Sigmoid colon (tissue), 7 donors: ENCODE results near the gene DNAH10. TPM values are rescaled to one million over a fixed set of nuclear protein-coding genes. Genes with fewer than 3 reads are reported as not detected.

Experiments used
- DNase-seq: peaks from one replicate; pipeline ENCODE4 v3.0.0-alpha.2; 2019
- H3K27ac ChIP-seq, 4 donors: fragments of 200-600 bp; sonication (generic); one replicate each; pipeline ENCODE4 v1.5.1; 2016 to 2019; ENCODE audit warnings: mild to moderate bottlenecking in 1 of 4
- H3K27me3 ChIP-seq, 3 donors: fragments of 200-600 bp; sonication (generic); one replicate each; pipeline ENCODE4 v1.5.1; 2019; ENCODE audit warnings: mild to moderate bottlenecking in 1 of 3
- H3K36me3 ChIP-seq, 4 donors: fragments of 200-600 bp; sonication (generic); one replicate each; pipeline ENCODE4 v1.5.1; 2016 to 2019
- H3K4me1 ChIP-seq, 4 donors: fragments of 200-600 bp; sonication (generic); one replicate each; pipeline ENCODE4 v1.5.1; 2017 to 2019
- H3K4me3 ChIP-seq, 4 donors: fragments of 200-600 bp; sonication (generic); one replicate each; pipeline ENCODE4 v1.5.1; 2017 to 2019; ENCODE audit warnings: mild to moderate bottlenecking in 2 of 4, moderate library complexity in 1 of 4
- H3K9me3 ChIP-seq, 4 donors: fragments of 200-600 bp in 3 of 4; sonication (generic) in 3 of 4; one replicate each; pipeline versions ENCODE4 v1.5.1 to v1.6.1; 2013 to 2019
- CTCF ChIP-seq, 4 experiments: fragments of 450-650 bp in 3 of 4; fragments of 200-600 bp in 1 of 4; IDR thresholded peaks; one replicate each; pipeline ENCODE4 v1.5.1; 2016 to 2019; ENCODE audit warnings: antibody characterized with exemption in 4 of 4, mild to moderate bottlenecking in 3 of 4, moderate library complexity in 2 of 4
- EP300 ChIP-seq, 4 donors: sonication (generic); formaldehyde crosslinking; IDR thresholded peaks; one replicate each; pipeline ENCODE4 v1.6.1; 2017; ENCODE audit warnings: antibody characterized with exemption in 4 of 4
- POLR2A ChIP-seq, 2 donors: fragments of 450-650 bp; IDR thresholded peaks; one replicate each; pipeline ENCODE4 v1.6.1; 2016; ENCODE audit warnings: antibody characterized with exemption in 2 of 2, mild to moderate bottlenecking in 2 of 2, moderate library complexity in 2 of 2
- POLR2AphosphoS5 ChIP-seq, 4 donors: sonication (generic); formaldehyde crosslinking; IDR thresholded peaks; one replicate each; pipeline ENCODE4 v1.6.1; 2017; ENCODE audit warnings: antibody characterized with exemption in 4 of 4
- WGBS, 2 donors: extraction: QIAGEN DNeasy Blood & Tissue Kit; methylation state at CpG; one replicate each; pipeline ENCODE4 v1.1.7; 2013; 5-methylcytosine and 5-hydroxymethylcytosine counted together
- intact Hi-C: fragments of 100-400 bp; cut with DNase I; formaldehyde crosslinking; loops from one replicate; pipeline ENCODE4 v1.15.1; 2023
- polyA plus RNA-seq, 3 donors: library from polyadenylated mRNA; stranded (reverse); fragments of 200-250 nt; gene quantifications; one replicate each; pipeline ENCODE4 v1.2.3, GENCODE V29; 2013
- total RNA-seq, 4 donors: library from RNA; depleted of rRNA; stranded (reverse); fragments of >200 nt; gene quantifications; one replicate each; pipeline ENCODE4 v1.1.0, GENCODE V29; 2016
- donor health status: healthy with polysubstance abuse.
- donor health status: Bipolar disorder and iron deficiency.
- donor health status: healthy.

DNAH10 gene
- total and polyA plus RNA-seq, 7 donors: under 0.01 to 0.29 (median 0.16) TPM; not detected in 4

GRCh38 chr12:123933214-123933613 lies 171.1 kb downstream of the DNAH10 start:
- 86 to 92% methylated on average over 14 of the region's 14 CpGs for WGBS, 2 donors
- intact Hi-C loops: no loop called here
- no peak for DNase-seq
- H3K27ac ChIP-seq: no peak overlapping the region
- H3K4me3 ChIP-seq: no peak overlapping the region
- no peaks in the 10 kb centered on the region for H3K27me3 ChIP-seq
- H3K36me3 ChIP-seq: peaks cover 0 to 26% (median 10%) of the 10 kb centered on the region in 4 donors
- no peaks in the 10 kb centered on the region for H3K9me3 ChIP-seq
- no peak for TF ChIP-seq EP300 (IDR thresholded peaks at IDR 0.05)
- TF ChIP-seq POLR2AphosphoS5 (IDR thresholded peaks at IDR 0.05): no peak
- no peak for TF ChIP-seq POLR2A (IDR thresholded peaks at IDR 0.05)
- TF ChIP-seq CTCF (IDR thresholded peaks at IDR 0.05): no peak
- H3K4me1 ChIP-seq: no peaks in the 10 kb centered on the region

DNA sequence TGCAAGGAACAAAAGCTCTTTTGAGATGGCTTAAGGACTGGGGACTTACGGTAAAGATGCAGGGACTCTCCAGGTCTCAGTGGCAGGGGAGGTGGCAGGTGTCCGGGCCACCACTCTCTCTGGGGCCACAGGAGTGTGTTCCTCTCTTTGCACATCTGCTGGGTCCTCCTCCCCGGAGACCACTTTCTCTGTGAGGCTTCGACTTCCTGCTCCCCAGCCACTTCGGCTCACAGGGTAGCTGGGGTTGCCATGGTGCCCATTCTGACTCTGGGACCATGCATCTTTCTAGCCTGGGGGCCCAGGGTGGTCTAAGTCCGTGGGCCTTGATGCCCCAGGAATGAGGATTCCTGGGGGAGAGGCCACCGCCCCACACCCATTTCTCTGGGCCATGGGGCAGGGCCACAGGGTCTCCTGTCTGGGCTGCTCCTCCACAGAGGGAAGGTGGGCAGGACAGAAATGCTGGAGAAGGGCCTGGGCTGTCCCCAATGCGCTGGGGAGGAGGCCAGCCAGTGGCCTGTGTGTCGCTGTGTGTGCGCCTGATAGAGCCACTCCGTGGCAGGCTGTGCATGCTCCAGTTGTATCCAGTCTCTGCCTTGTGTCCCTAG lies 172.0 kb downstream of the DNAH10 start:
- TF ChIP-seq POLR2AphosphoS5 (IDR thresholded peaks at IDR 0.05): no peak
- TF ChIP-seq POLR2A (IDR thresholded peaks at IDR 0.05): no peak
- TF ChIP-seq EP300 (IDR thresholded peaks at IDR 0.05): no peak
- TF ChIP-seq CTCF (IDR thresholded peaks at IDR 0.05): no peak
- intact Hi-C loops: no loop called here
- no peaks in the 10 kb centered on the region for H3K9me3 ChIP-seq
- H3K4me1 ChIP-seq: no peaks in the 10 kb centered on the region
- H3K27ac ChIP-seq: no peak overlapping the region
- H3K36me3 ChIP-seq: peaks cover 0 to 26% (median 10%) of the 10 kb centered on the region in 4 donors
- no peak for DNase-seq
- no peaks in the 10 kb centered on the region for H3K27me3 ChIP-seq
- 73 to 86% methylated on average over 11 of the region's 11 CpGs for WGBS, 2 donors
- H3K4me3 ChIP-seq: no peak overlapping the region

DNA sequence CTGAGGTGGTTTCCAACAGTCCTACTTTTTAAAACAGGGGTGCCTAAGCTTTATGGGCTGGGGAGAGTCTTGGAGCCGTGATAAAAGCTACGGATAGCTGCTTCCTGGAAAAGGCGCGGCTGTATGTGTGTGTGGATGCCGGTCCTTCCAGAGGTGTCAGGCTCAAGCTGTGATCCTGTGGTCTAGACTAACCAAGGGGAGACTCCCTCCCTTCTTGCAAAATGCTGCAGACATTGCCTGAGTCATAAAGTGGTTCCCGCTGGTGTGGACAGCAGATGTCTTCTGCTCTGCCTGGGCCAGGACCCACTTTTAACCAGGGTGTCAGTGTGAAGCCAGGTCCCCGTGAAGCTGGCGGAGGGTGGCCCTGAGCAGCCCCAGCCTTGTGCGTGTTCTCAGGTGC lies 172.7 kb downstream of the DNAH10 start:
- Histone ChIP-seq H3K9me3 (no peaks in the 10 kb centered on the region), H3K4me1 (no peaks in the 10 kb centered on the region), H3K27ac (no peak overlapping the region), H3K4me3 (no peak overlapping the region), H3K27me3 (no peaks in the 10 kb centered on the region), H3K36me3 (peaks cover 1 to 33% (median 12%) of the 10 kb centered on the region in 4 donors)
- DNase-seq: no peak
- TF ChIP-seq CTCF (IDR thresholded peaks at IDR 0.05): no peak
- no peak for TF ChIP-seq EP300 (IDR thresholded peaks at IDR 0.05)
- no peak for TF ChIP-seq POLR2AphosphoS5 (IDR thresholded peaks at IDR 0.05)
- TF ChIP-seq POLR2A (IDR thresholded peaks at IDR 0.05): no peak
- WGBS, 2 donors: 43 to 74% methylated on average over 9 of the region's 9 CpGs
- intact Hi-C loops: no loop called here

DNA sequence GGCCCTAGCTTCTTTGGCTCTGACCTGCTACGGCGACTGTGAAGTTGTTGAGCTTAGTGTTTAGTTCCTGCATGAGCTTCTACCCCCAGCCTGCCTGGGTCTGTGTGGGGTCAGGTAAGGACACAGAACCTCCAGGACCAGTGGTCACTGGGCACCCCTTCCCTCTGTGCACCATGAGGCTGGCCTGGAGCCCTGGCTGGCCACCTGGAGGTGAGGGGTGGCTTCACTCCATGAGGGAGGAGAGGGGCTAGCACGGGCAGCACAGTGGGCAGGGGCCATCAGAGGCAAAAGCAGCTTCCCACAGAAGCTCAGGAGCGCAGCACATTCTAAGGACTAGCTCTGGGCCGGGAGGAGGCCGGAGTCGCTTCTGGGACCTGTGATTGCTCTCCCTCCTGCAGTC lies 173.9 kb downstream of the DNAH10 start:
- Histone ChIP-seq H3K27ac (no peak overlapping the region), H3K27me3 (no peaks in the 10 kb centered on the region), H3K4me3 (no peak overlapping the region), H3K4me1 (no peaks in the 10 kb centered on the region), H3K36me3 (peaks cover 10 to 45% (median 19%) of the 10 kb centered on the region in 4 donors), H3K9me3 (no peaks in the 10 kb centered on the region)
- TF ChIP-seq POLR2AphosphoS5 (IDR thresholded peaks at IDR 0.05): no peak
- TF ChIP-seq POLR2A (IDR thresholded peaks at IDR 0.05): no peak
- no peak for TF ChIP-seq CTCF (IDR thresholded peaks at IDR 0.05)
- no peak for TF ChIP-seq EP300 (IDR thresholded peaks at IDR 0.05)
- no peak for DNase-seq
- 96% methylated on average over 7 of the region's 7 CpGs for WGBS, 2 donors
- intact Hi-C loops: no loop called here

GRCh38 chr12:123936471-123936870 lies 174.4 kb downstream of the DNAH10 start:
- Histone ChIP-seq H3K4me3 (no peak overlapping the region), H3K27me3 (no peaks in the 10 kb centered on the region), H3K27ac (no peak overlapping the region), H3K4me1 (no peaks in the 10 kb centered on the region), H3K9me3 (no peaks in the 10 kb centered on the region), H3K36me3 (peaks cover 10 to 50% (median 24%) of the 10 kb centered on the region in 4 donors)
- WGBS, 2 donors: 97% methylated on average over 18 of the region's 18 CpGs
- DNase-seq: no peak
- TF ChIP-seq POLR2A (IDR thresholded peaks at IDR 0.05) (no peak), EP300 (IDR thresholded peaks at IDR 0.05) (no peak), POLR2AphosphoS5 (IDR thresholded peaks at IDR 0.05) (no peak), CTCF (IDR thresholded peaks at IDR 0.05) (no peak)
- intact Hi-C loops: no loop called here
